Measurements from ENCODE around the gene CACNA2D2. TPM values are rescaled to one million over a fixed set of nuclear protein-coding genes. Genes with fewer than 3 reads are reported as not detected.

CACNA2D2 gene
- total RNA-seq, 1 donor from 2014 or later = 0.24 TPM

- DNase-seq (ENCODE audit: low spot score) = no peak
Observed at GRCh38 chr3:50371133-50371685, 132.2 kb downstream of the CACNA2D2 start.

GRCh38 chr3:50370594-50370993, 132.8 kb downstream of the CACNA2D2 start:
- DNase-seq (ENCODE audit: low spot score) = peak; percentile 66

GRCh38 chr3:50369012-50369670, 134.3 kb downstream of the CACNA2D2 start:
- no peak for DNase-seq (ENCODE audit: low spot score)

DNA sequence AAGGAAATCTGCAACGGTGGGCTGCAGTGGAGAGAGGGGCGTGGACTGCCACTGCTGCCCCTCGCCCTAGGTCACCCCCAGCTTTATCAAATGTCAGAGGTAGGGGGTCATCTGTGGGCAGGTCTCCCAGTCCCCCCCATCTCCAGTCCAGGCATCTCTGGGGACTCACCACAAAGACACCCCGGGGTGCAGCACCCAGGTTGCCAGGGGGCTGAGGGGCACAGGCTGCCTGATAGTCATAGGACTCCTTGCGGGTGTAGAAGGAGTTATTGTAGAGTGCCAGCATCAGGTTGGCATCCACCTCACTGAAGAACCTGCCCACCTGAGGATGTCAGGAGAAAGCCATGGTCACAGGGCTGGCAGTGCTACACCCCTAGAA, 137.6 kb downstream of the CACNA2D2 start:
- DNase-seq (ENCODE audit: low spot score) = no peak

GRCh38 chr3:50365080-50365841, 138.2 kb downstream of the CACNA2D2 start:
- peak; percentile 82 for DNase-seq (ENCODE audit: low spot score)

GRCh38 chr3:50364573-50365079, 138.8 kb downstream of the CACNA2D2 start:
- peak; percentile 51 for DNase-seq (ENCODE audit: low spot score)

- no peak for DNase-seq (ENCODE audit: low spot score)
Observed at GRCh38 chr3:50359760-50360110, 143.7 kb downstream of the CACNA2D2 start.

GRCh38 chr3:50358911-50359759, 144.3 kb downstream of the CACNA2D2 start, which contains the start of gene TMEM115:
TSS of gene TMEM115 (minus strand) at chr3:50359521. CDS start at chr3:50359063, 458 bp downstream.
- DNase-seq (ENCODE audit: low spot score) = peak; percentile 100

DNA sequence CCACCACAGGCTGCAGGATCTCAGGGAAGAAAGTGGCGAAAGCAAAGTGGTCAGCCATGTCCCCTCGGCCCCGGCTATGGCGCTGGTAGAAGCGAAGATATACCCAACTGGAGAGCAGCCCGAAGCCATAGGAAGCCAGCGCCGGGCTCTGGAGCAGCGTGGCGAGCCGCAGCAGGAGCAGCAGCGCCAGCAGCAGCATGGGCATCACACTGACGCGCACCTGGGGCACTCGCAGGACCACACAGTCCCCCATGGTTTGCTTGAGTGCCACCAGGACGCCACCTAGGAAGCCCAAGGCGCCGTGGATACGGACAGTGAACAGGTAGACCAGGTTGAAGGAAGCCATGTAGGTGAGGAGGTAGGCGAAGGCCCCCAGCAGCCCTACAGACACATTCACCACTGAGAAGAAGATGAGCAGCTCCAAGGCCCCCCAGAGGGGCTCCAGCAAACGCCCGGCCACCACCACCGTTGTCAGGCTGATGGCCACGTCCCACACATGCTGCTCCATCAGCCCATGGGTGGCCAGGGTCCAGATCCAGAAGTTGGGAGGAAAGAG, 145.0 kb downstream of the CACNA2D2 start:
- no peak for DNase-seq (ENCODE audit: low spot score)

DNA sequence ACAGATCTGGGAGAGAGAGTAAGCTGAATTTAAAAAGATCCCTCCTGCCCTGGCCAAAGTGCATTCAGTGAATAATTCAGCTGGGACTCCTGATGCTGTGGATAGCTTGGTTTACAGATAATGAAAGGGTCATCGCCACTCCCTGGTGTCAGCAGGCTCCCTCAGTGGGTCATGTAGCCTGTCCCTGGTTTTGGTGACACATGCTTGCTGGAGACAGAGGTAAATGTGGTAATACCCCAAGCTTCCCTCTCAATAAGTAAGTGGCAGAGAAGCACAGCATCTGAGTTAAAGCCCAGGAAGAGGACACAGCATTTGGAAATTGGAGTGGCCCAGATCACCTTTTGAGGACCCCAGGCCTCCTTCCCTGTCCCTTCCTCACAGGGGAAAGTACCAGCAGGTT, 146.0 kb downstream of the CACNA2D2 start:
- DNase-seq (ENCODE audit: low spot score) = no peak

- no peak for DNase-seq (ENCODE audit: low spot score)
Observed at GRCh38 chr3:50356553-50356952, 146.9 kb downstream of the CACNA2D2 start.

DNA sequence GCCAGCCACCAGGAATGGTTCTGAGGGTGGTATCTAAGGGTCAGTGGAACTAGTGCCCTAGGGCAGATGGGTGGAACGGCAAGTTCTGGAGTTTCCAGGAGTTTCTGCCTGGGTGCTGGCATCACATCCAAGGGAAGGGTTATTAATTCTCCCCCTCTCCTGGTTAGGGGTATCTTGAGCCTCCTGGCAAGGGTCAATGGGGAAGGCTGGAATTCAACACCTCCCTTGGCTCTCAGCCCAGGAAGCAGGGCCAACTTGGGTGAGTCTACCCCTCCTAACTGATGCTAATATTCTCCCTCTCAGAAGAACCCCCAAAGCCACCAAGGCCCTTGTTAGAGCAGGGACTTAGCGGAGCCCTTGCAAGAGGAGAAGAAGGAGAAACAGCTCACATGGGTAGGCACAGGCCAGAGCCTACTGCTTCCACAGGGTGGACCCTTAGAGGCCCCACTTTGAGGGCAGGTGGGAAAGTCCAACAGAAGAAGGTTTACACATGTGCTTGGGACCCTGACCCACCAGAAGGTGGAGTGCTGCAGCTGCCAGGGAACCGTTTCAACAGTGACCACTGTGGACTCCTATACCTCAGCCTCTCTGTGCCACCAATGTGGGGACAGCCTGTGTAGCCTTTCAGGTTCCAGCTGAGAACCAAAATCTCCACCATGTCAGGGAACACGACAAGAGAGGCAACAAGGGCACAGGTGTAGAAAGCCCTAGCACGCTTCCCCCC, 147.4 kb downstream of the CACNA2D2 start:
- DNase-seq (ENCODE audit: low spot score) = no peak

DNA sequence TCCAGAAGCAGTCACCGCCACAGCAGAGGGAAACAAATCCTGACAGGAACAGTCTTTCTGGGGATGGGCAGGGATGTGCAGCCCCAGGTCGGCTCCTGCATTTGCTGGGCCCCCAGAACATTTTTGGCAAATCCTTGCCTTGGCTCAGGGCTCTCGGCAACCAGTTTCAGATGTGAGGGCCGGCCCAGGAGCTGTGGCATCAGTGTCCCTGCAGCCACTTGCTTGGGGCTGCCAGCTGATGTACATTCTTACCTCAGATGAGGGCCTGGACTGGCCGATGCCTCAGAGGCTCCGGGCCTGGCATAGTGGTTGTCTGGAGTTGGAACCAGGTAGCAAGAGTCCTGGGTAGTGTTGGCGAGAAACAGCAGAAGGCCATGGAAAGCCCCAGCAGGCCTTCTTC, 148.6 kb downstream of the CACNA2D2 start:
- no peak for DNase-seq (ENCODE audit: low spot score)

GRCh38 chr3:50354186-50354764, 149.2 kb downstream of the CACNA2D2 start:
- no peak for DNase-seq (ENCODE audit: low spot score)

- DNase-seq (ENCODE audit: low spot score) = no peak
Observed at GRCh38 chr3:50353245-50354004, 150.0 kb downstream of the CACNA2D2 start.

- no peak for DNase-seq (ENCODE audit: low spot score)
Observed at GRCh38 chr3:50352781-50353180, 150.7 kb downstream of the CACNA2D2 start.

DNA sequence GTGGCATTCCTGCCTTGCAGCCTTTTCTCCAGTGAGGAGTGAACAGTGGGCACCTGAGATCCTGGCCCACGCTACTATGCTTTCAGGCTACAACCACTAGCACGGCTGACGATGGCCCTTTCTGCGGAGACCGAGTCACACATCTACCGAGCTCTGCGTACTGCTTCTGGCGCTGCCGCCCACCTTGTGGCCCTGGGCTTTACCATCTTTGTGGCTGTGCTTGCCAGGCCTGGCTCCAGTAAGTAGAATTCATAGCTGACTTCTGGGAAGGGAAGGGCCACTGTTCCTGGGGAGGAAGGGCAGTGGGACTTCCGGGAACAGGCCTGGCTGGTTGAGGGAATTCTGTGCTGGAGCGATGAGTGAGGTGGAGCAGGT, 152.1 kb downstream of the CACNA2D2 start:
- DNase-seq (ENCODE audit: low spot score) = no peak

- DNase-seq (ENCODE audit: low spot score) = peak; percentile 98
Observed at GRCh38 chr3:50350527-50351322, 152.7 kb downstream of the CACNA2D2 start, which contains the start of the genes CYB561D2 and NPRL2. TSS of gene CYB561D2 (plus strand) at chr3:50350862. CDS start at chr3:50351434, 572 bp downstream. TSS of gene NPRL2 (minus strand) at chr3:50350775. CDS start at chr3:50350652, 123 bp downstream.

DNA sequence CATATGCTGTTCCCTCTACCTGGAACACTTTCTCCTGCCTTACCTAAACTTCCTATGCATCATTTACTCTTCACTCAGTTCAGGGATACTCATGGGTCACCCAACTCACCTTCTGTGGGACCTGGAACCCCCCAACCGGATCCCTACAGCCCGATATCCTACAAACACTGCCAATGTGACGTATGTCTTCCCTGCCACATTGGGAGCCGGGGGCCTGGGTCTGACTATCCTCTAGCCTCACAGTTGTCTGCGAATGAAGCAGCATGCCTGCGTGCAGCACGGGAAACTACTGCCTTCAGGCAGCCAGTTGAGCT, 153.3 kb downstream of the CACNA2D2 start:
- DNase-seq (ENCODE audit: low spot score) = no peak

Measured in umbilical cord (tissue), 2 donors.